Memory B cell (primary cell): Measurements from ENCODE around the gene CREM.
"Not testable (repeated sequence)": the region's sequence is repeated elsewhere in the genome, so short reads cannot be mapped to it uniquely, and the experiment has no call there.

Experiments
- ATAC-seq: fragments of 150-1000 bp; cut with Tn5 transposase; 2 replicates; pipeline ENCODE4 v1.10.0; 2021; ENCODE audit warnings: low read depth, mild to moderate bottlenecking, moderate library complexity
- DNase-seq, 2 donors: peaks; one replicate each; pipeline ENCODE4 v3.0.0; 2022; ENCODE audit warnings: low spot score in 2 of 2
- H3K27ac Mint-ChIP-seq: one replicate; pipeline ENCODE4 v1.8.0; 2022; ENCODE audit warnings: mild to moderate bottlenecking, moderate library complexity, mixed read lengths
- H3K27me3 Mint-ChIP-seq: one replicate; pipeline ENCODE4 v1.8.0; 2022; ENCODE audit warnings: mixed read lengths
- H3K36me3 Mint-ChIP-seq: one replicate; pipeline ENCODE4 v1.8.0; 2022; ENCODE audit warnings: mild to moderate bottlenecking, mixed read lengths
- H3K4me1 Mint-ChIP-seq: one replicate; pipeline ENCODE4 v1.8.0; 2022; ENCODE audit warnings: mixed read lengths
- H3K4me3 Mint-ChIP-seq: one replicate; pipeline ENCODE4 v1.8.0; 2022; ENCODE audit warnings: mild to moderate bottlenecking, moderate library complexity, mixed read lengths
- H3K9me3 Mint-ChIP-seq: one replicate; pipeline ENCODE4 v1.8.0; 2022; ENCODE audit warnings: mixed read lengths

CREM gene

GRCh38 chr10:35212856-35213255, 86.2 kb downstream of the CREM start:
- no peak for ATAC-seq
- no peak for DNase-seq
- no peaks in the 10 kb centered on the region for H3K9me3 Mint-ChIP-seq
- no peaks in the 10 kb centered on the region for H3K27me3 Mint-ChIP-seq
- peaks cover 2% of the 10 kb centered on the region for H3K36me3 Mint-ChIP-seq
- H3K27ac Mint-ChIP-seq = no peak overlapping the region
- no peak overlapping the region for H3K4me3 Mint-ChIP-seq
- H3K4me1 Mint-ChIP-seq = peaks cover 3% of the 10 kb centered on the region

GRCh38 chr10:35213699-35214098, 87.1 kb downstream of the CREM start:
- H3K27me3 Mint-ChIP-seq = no peaks in the 10 kb centered on the region
- H3K4me1 Mint-ChIP-seq = peaks cover 9% of the 10 kb centered on the region
- H3K9me3 Mint-ChIP-seq = no peaks in the 10 kb centered on the region
- H3K4me3 Mint-ChIP-seq = no peak overlapping the region
- DNase-seq = no peak
- H3K36me3 Mint-ChIP-seq = no peaks in the 10 kb centered on the region
- no peak overlapping the region for H3K27ac Mint-ChIP-seq
- ATAC-seq = no peak

DNA sequence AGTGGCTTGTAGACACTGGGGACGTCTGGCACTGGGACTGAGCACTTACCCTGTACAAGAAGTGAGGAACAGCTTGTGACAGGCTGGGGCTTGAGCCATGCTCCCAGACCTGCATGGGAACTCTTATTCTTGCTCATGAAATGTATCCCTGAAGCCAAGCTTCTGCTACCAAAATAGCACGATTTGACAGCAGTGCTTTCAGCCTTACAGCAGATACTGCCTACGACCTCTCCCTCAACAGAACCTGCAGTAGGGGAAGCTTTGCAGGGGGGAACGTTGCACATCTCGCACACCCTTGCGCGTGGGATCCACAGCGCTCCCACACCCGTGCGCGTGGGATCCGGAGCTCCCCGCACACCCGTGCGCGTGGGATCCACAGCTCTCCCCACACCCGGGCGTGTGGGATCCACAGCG, 88.0 kb downstream of the CREM start:
- Mint-ChIP-seq H3K4me1 (peaks cover 6% of the 10 kb centered on the region), H3K9me3 (no peaks in the 10 kb centered on the region), H3K27me3 (no peaks in the 10 kb centered on the region), H3K4me3 (no peak overlapping the region), H3K36me3 (no peaks in the 10 kb centered on the region), H3K27ac (no peak overlapping the region)
- DNase-seq (no peak), ATAC-seq (no peak)

DNA sequence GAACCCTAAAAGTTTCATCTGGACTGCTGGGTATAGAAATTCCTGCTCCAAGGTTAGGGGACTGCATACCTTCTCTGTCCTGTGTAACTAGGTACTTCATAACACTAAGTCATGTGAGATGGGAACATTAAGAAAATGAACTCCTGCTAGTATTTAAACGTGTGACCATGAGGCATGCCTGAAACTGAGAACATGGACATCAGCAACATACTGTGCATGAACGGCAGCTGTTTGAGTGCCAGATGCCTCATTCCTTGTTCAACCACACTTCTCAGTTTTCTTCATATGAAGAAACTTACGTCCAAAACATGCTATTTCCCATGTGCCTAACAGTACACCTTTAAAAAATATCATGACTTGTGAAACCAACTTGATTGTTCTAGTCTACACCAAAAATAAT, 88.5 kb downstream of the CREM start:
- no peak overlapping the region for H3K4me3 Mint-ChIP-seq
- H3K27me3 Mint-ChIP-seq = no peaks in the 10 kb centered on the region
- no peaks in the 10 kb centered on the region for H3K36me3 Mint-ChIP-seq
- H3K4me1 Mint-ChIP-seq = peaks cover 6% of the 10 kb centered on the region
- DNase-seq (no peak), ATAC-seq (no peak)
- no peaks in the 10 kb centered on the region for H3K9me3 Mint-ChIP-seq
- no peak overlapping the region for H3K27ac Mint-ChIP-seq

DNA sequence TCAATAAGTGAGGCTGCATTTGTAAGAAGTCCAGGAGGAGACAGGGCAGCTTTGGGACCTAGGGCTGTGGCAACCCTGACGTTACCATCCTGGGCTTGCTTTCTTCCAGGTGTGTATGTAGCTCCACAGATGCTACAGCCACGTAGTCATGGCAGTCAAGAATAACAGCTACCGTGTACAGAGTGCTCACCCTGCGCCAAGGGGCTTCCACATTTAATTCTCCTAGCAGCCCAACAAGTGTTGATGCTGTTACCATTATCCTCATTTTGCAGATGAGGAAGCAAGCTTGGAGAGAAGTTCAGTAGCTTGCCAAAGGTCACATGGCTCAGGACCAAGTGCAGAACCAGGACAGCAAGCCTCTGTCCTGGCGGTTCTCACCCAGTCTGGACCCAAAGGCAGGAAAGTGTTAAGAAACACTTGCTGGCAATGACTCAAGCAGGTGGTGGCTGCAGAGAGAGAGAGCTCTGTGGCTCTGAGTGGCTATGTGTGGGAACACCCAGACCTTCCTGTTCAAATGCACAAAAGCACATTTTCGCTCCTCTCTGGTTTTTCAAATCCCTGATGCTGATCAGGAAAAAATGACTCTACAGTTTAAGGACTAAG, 89.8 kb downstream of the CREM start:
- no peak overlapping the region for H3K27ac Mint-ChIP-seq
- no peaks in the 10 kb centered on the region for H3K27me3 Mint-ChIP-seq
- peaks cover 6% of the 10 kb centered on the region for H3K4me1 Mint-ChIP-seq
- no peaks in the 10 kb centered on the region for H3K9me3 Mint-ChIP-seq
- no peaks in the 10 kb centered on the region for H3K36me3 Mint-ChIP-seq
- no peak for ATAC-seq
- no peak for DNase-seq
- H3K4me3 Mint-ChIP-seq = no peak overlapping the region

- not testable (repeated sequence) for H3K4me3 Mint-ChIP-seq, H3K27ac Mint-ChIP-seq, DNase-seq, H3K27me3 Mint-ChIP-seq, H3K36me3 Mint-ChIP-seq, H3K4me1 Mint-ChIP-seq, H3K9me3 Mint-ChIP-seq, ATAC-seq
Measured at GRCh38 chr10:35216956-35217355, 90.3 kb downstream of the CREM start.

DNA sequence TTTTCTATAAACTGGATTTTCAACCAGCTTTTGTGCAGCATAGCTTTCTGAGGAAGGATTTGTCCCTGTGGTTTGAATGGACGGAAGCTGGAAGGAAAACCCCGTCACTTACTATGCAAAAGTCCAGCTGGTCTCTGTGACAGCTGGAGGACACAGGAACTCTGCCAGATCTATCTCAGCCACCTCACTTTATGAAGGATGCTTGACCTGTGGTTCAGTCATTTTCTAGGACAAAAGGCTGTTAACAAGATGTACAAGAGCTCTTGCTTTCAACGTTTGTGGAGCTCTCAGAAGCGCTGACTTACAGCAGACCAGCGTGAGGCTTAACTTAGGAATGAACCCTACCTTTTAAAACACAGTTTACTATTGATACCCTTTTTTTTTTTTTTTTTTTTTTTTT, 90.8 kb downstream of the CREM start:
- H3K27ac Mint-ChIP-seq = no peak overlapping the region
- no peak for DNase-seq
- no peaks in the 10 kb centered on the region for H3K36me3 Mint-ChIP-seq
- peaks cover 6% of the 10 kb centered on the region for H3K4me1 Mint-ChIP-seq
- no peak overlapping the region for H3K4me3 Mint-ChIP-seq
- H3K9me3 Mint-ChIP-seq = no peaks in the 10 kb centered on the region
- ATAC-seq = no peak
- H3K27me3 Mint-ChIP-seq = no peaks in the 10 kb centered on the region

DNA sequence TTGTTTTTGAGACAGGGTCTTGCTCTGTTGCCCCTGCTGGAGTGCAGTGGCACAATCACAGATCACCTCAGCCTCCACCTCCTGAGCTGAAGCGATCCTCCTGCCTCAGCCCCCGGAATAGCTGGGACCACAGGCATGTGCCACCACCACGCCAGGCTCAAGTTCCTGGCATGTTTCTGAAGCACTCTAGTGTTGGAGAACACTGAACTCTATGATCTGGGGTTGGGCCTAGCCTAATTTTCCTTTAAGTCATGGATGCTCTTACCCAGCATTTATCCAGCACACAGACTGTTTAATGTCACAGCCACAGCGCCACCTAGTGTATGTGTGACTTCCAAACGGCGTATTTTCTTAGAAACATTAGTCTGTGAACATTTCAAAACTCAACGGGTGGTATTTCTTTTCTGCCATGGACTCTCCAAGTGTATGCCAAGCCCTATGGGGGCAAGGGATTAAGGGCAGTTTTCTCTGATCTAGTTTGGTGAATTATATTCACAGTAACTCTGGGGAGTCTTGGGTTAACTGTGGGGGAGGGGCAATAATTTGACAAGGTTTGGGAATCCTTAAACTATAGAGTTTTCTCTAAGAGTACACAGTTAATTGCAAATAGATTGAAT, 91.8 kb downstream of the CREM start:
- H3K9me3 Mint-ChIP-seq = no peaks in the 10 kb centered on the region
- ATAC-seq (peak; percentile 93), DNase-seq (peak; percentile 73 to 76)

GRCh38 chr10:35219292-35219691, 92.6 kb downstream of the CREM start:
- ATAC-seq (no peak), DNase-seq (no peak)
- no peaks in the 10 kb centered on the region for H3K9me3 Mint-ChIP-seq
- no peak overlapping the region for H3K4me3 Mint-ChIP-seq
- H3K36me3 Mint-ChIP-seq = no peaks in the 10 kb centered on the region
- H3K27ac Mint-ChIP-seq = no peak overlapping the region
- peaks cover 6% of the 10 kb centered on the region for H3K4me1 Mint-ChIP-seq
- H3K27me3 Mint-ChIP-seq = peaks cover 3% of the 10 kb centered on the region

More for the DNA sequence above, 91.8 kb downstream of the CREM start:
- Mint-ChIP-seq H3K36me3 (no peaks in the 10 kb centered on the region), H3K27ac (peak overlapping the region; percentile 56), H3K4me1 (peaks cover 6% of the 10 kb centered on the region), H3K27me3 (peaks cover 3% of the 10 kb centered on the region), H3K4me3 (no peak overlapping the region)

DNA sequence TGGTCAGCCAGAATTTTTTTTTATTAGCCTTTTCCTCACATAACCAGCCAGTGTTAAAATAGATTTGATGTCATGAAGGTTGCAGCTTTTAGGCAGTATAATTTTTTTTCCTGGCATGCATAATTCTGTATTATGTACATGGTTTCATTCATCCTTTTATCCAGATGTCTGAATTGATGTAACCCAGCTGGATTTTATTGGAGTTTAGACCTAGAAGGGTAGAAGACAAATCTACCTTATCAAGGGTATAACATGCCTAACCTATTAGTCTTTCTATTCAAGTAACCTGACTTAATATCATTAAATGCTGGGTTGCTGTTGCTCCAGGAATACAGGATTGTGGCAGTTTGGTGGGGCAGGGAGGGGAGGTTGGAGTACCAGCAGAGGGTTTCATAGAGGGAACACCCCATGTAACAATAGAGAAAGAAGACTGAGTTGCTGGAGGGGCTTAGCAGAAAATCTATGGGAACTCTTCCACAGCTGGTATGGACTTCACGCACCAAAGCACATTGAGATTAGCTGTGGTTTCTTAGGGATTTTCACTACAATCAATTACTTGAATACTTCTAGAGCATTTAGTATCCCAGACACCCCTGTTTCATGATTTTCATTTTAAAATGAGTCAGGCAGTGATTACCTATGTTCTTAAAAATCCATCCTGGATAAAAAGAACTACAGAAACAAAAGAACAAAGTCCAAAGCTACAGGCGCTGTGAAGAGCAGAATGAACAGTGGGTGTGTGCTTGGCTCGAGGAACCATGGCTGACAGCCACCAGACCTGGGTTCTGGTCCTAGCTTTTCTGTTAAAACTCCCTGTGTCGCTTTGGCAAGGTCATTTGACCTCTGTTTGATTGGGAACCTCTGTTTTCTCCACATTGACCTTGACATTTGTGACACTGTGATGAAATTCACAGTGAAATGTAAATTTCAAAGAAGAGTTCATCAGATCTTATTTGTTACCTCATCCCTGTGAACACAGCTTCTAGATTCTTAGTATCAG, 93.5 kb downstream of the CREM start:
- DNase-seq (no peak), ATAC-seq (no peak)
- no peaks in the 10 kb centered on the region for H3K36me3 Mint-ChIP-seq
- H3K27me3 Mint-ChIP-seq = peaks cover 5% of the 10 kb centered on the region
- peaks cover under 1% of the 10 kb centered on the region for H3K9me3 Mint-ChIP-seq
- peaks cover 8% of the 10 kb centered on the region for H3K4me1 Mint-ChIP-seq
- H3K4me3 Mint-ChIP-seq = no peak overlapping the region
- no peak overlapping the region for H3K27ac Mint-ChIP-seq

GRCh38 chr10:35223016-35223415, 96.4 kb downstream of the CREM start:
- H3K27me3 Mint-ChIP-seq = peaks cover 6% of the 10 kb centered on the region
- H3K36me3 Mint-ChIP-seq = no peaks in the 10 kb centered on the region
- no peak for ATAC-seq
- H3K4me1 Mint-ChIP-seq = peaks cover 9% of the 10 kb centered on the region
- no peak overlapping the region for H3K27ac Mint-ChIP-seq
- no peak for DNase-seq
- no peak overlapping the region for H3K4me3 Mint-ChIP-seq
- peaks cover 2% of the 10 kb centered on the region for H3K9me3 Mint-ChIP-seq

- H3K27ac Mint-ChIP-seq = no peak overlapping the region
- peaks cover 6% of the 10 kb centered on the region for H3K27me3 Mint-ChIP-seq
- no peaks in the 10 kb centered on the region for H3K36me3 Mint-ChIP-seq
- peaks cover 3% of the 10 kb centered on the region for H3K4me1 Mint-ChIP-seq
- ATAC-seq (no peak), DNase-seq (no peak)
- H3K9me3 Mint-ChIP-seq = peaks cover 2% of the 10 kb centered on the region
- H3K4me3 Mint-ChIP-seq = no peak overlapping the region
Measured at GRCh38 chr10:35224045-35224740, 97.5 kb downstream of the CREM start.

DNA sequence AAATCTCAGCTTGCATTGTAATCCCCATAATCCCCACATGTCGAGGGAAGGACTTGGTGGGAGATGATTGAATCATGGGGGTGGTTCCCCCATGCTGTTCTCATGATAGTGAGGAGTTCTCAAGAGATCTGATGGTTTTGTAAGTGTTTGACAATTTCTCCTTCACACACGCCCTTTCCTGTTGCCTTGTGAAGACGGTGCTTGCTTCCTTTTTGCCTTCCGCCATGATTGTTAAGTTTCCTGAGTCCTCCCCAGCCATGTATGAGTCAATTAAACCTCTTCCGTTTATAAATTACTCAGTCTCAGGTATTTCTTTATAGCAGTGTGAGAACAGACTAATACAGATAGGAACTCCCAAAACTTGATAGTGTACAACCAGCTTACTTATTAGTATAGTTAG, 98.6 kb downstream of the CREM start:
- H3K36me3 Mint-ChIP-seq = no peaks in the 10 kb centered on the region
- H3K4me1 Mint-ChIP-seq = peaks cover 3% of the 10 kb centered on the region
- no peak for ATAC-seq
- no peak overlapping the region for H3K27ac Mint-ChIP-seq
- DNase-seq = no peak
- peaks cover 2% of the 10 kb centered on the region for H3K9me3 Mint-ChIP-seq
- H3K4me3 Mint-ChIP-seq = no peak overlapping the region
- peaks cover 6% of the 10 kb centered on the region for H3K27me3 Mint-ChIP-seq

- peaks cover 6% of the 10 kb centered on the region for H3K27me3 Mint-ChIP-seq
- no peak overlapping the region for H3K27ac Mint-ChIP-seq
- H3K36me3 Mint-ChIP-seq = no peaks in the 10 kb centered on the region
- peaks cover 2% of the 10 kb centered on the region for H3K9me3 Mint-ChIP-seq
- no peak overlapping the region for H3K4me3 Mint-ChIP-seq
- H3K4me1 Mint-ChIP-seq = peaks cover 3% of the 10 kb centered on the region
- no peak for ATAC-seq
- no peak for DNase-seq
Measured at GRCh38 chr10:35226507-35226906, 99.9 kb downstream of the CREM start.
